K562 treated with DMSO at 1 percent for 4 hours (cell line): ENCODE results near the gene SMO. TPM values are rescaled to one million over a fixed set of nuclear protein-coding genes. Genes with fewer than 3 reads are reported as not detected.

Experiments used
- total RNA-seq: library from RNA; unstranded; fragments of 300-600 nt; gene quantifications from 2 replicates; pipeline ENCODE4 v1.2.3, GENCODE V29; 2022; ENCODE audit not compliant: insufficient read depth

The SMO gene
- total RNA-seq: not detected in 2 replicates

DNA sequence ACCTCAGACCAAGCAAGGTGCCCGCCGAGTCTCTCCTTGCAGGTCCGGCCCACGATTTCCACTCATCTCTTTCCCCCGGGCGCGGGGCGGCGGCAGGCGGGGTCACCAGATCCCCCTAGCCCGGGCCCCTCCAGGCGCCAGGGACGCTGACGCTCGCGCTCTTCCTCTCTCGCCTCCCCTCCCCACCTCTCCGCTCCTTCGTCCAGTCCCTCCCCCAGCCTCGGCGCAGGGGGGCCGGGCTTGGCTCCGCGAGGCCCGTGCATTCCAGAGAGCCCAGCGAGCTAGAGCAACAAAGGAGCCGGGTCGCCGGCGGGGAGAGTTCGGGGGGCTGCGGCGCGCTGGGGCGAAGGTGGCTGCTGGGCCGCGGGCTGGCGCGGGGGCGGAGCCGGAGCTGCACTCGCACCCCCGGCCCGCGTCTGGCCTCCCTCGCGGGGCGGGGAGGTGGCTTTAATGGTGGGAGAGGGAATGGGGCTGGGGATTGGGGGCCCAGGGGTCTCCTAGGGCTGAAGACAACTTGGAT lies at the start of gene SMO:
SMO (plus strand) TSS at position 262 of the 520 bp plus-strand sequence. CDS start 519 bp downstream, outside the sequence.

GRCh38 chr7:129144095-129144833 lies 44.2 kb upstream of the SMO start, which contains the start of gene TSPAN33:
TSS of gene TSPAN33 (plus strand) at chr7:129144707. CDS start at chr7:129144981, 274 bp downstream.

GRCh38 chr7:129224251-129225205 lies 36.1 kb downstream of the SMO start, which contains the start of gene AHCYL2:
TSS of gene AHCYL2 (plus strand) at chr7:129225030.

Other genes with a start within 250 kb of the SMO start
- 70.2 and 80.2 TPM in 2 replicates for gene TNPO3, start 133.5 kb upstream of the SMO start, total RNA-seq
- not detected in 2 replicates for gene TSPAN33, start 43.9 kb upstream of the SMO start, total RNA-seq
- 6.5 and 8.0 TPM in 2 replicates for gene AHCYL2, start 36.4 kb downstream of the SMO start, total RNA-seq
- 12.6 and 22.5 TPM in 2 replicates for gene STRIP2, start 245.8 kb downstream of the SMO start, total RNA-seq